ENCODE data around the gene IL21R.

IL21R gene

DNA sequence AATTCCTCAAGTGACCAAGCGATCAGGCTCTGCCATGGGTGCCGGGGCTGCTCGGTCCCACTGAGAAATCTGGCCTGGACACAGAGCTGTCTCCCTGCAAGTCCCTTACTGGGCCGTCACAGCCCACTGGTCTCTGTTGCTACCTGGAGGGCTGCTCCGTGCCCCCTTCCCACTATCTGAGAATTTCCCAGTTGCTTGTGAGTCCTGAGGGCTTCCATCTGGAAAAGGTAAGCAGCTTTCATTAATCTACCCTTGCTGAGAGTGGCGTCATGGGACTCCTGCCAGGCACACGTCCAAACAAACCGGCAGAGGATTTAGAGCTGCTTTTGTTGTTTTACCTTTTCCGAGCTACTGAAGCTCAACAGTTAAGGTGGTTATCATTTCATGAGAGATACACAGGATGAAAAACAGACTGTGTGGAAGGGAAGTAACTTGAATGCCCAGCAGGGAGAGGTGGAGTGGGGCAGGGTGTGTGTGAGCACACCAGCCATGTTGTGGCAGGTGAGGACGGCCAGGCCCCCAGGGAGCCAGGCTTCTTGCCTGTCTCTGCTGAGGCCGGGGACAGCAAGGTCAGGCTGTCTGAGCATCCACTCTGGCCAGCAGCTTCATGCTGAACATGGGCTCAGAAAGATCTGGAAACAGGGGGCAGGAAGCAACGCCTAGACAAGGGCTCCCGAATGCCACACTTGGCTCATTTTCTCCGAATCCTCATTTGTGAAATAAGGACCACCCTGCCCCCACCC is 97.1 kb downstream of the IL21R start:
- Mint-ChIP-seq H3K4me1 (ENCODE audit: low read depth) (no peaks in the 10 kb centered on the region), H3K36me3 (peaks cover 15% of the 10 kb centered on the region), H3K27ac (no peak overlapping the region), H3K27me3 (no peaks in the 10 kb centered on the region), H3K4me3 (no peak overlapping the region), H3K9me3 (ENCODE audit: low read depth) (no peaks in the 10 kb centered on the region)

DNA sequence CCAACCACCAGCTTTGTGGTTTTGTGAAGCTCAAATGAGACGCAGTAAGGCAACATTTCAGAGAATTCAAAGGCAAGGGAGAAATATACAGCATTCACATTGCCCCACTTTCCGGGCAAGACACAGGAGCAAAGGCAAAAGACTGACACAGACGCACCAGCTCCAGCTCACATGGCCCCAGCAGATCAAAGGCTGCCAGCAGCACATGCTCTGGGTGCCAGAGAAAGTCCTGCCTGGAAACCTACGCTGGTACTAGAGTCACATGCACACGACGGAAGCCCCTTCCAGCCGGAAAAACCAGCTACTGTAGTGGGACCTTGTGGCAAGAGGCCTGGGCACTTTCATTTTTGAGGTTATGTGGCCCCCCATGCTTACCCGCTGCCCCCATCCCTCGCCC is 97.7 kb downstream of the IL21R start:
- Mint-ChIP-seq H3K4me3 (no peak overlapping the region), H3K4me1 (ENCODE audit: low read depth) (no peaks in the 10 kb centered on the region), H3K27me3 (no peaks in the 10 kb centered on the region), H3K9me3 (ENCODE audit: low read depth) (no peaks in the 10 kb centered on the region), H3K36me3 (peaks cover 11% of the 10 kb centered on the region), H3K27ac (no peak overlapping the region)

- H3K27me3 Mint-ChIP-seq = no peaks in the 10 kb centered on the region
- H3K36me3 Mint-ChIP-seq = peaks cover 9% of the 10 kb centered on the region
- no peaks in the 10 kb centered on the region for H3K4me1 Mint-ChIP-seq (ENCODE audit: low read depth)
- H3K4me3 Mint-ChIP-seq = no peak overlapping the region
- no peaks in the 10 kb centered on the region for H3K9me3 Mint-ChIP-seq (ENCODE audit: low read depth)
- no peak overlapping the region for H3K27ac Mint-ChIP-seq
These were observed 98.8 kb downstream of the IL21R start for GRCh38 chr16:27500801-27501200.

All from activated naive CD8-positive, alpha-beta T cell (primary cell).